SH-SY5Y (cell line): ENCODE results near the gene PLEKHB1.

ENCODE experiments used
- GATA2 ChIP-seq: IDR thresholded peaks from 2 replicates; pipeline ENCODE4 v1.6.1; 2011; ENCODE audit warnings: mild to moderate bottlenecking, low read depth, low read length
- GATA3 ChIP-seq: IDR thresholded peaks from 2 replicates; pipeline ENCODE4 v1.6.1; 2011; ENCODE audit warnings: low read depth, mild to moderate bottlenecking, low read length, moderate library complexity

- no peak for TF ChIP-seq GATA2
- TF ChIP-seq GATA3, result no peak
These were observed 17.5 kb downstream of the PLEKHB1 start for GRCh38 chr11:73663604-73664495.
